Neural progenitor cell (in vitro differentiated cells): Measurements from ENCODE around the gene FGFR4.

Experiments used
- EZH2 ChIP-seq: fragments of 200-600 bp; sonication (generic); IDR thresholded peaks from 2 replicates; pipeline ENCODE4 v1.6.1; 2017; ENCODE audit warnings: antibody characterized with exemption, mild to moderate bottlenecking, moderate library complexity
- EZH2phosphoT487 ChIP-seq: fragments of 200-600 bp; sonication (generic); IDR thresholded peaks from 2 replicates; pipeline ENCODE4 v1.6.1; 2017; ENCODE audit warnings: antibody characterized with exemption
- TF ChIP-seq, protein P1 (sequence below): fragments of 200-600 bp; sonication (generic); IDR thresholded peaks from 2 replicates; pipeline ENCODE4 v1.5.1; 2017; ENCODE audit warnings: antibody characterized with exemption, mild to moderate bottlenecking

GRCh38 chr5:177141496-177141895 lies 54.8 kb downstream of the FGFR4 start:
- TF ChIP-seq, protein P1, sequence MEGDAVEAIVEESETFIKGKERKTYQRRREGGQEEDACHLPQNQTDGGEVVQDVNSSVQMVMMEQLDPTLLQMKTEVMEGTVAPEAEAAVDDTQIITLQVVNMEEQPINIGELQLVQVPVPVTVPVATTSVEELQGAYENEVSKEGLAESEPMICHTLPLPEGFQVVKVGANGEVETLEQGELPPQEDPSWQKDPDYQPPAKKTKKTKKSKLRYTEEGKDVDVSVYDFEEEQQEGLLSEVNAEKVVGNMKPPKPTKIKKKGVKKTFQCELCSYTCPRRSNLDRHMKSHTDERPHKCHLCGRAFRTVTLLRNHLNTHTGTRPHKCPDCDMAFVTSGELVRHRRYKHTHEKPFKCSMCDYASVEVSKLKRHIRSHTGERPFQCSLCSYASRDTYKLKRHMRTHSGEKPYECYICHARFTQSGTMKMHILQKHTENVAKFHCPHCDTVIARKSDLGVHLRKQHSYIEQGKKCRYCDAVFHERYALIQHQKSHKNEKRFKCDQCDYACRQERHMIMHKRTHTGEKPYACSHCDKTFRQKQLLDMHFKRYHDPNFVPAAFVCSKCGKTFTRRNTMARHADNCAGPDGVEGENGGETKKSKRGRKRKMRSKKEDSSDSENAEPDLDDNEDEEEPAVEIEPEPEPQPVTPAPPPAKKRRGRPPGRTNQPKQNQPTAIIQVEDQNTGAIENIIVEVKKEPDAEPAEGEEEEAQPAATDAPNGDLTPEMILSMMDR = no peak
- TF ChIP-seq EZH2 (no peak), EZH2phosphoT487 (no peak)
